GM10266 (cell line): Measurements from ENCODE around the gene MED12L.
A peak's percentile ranks its signal among the peaks of the same experiment; 100 is the strongest.

ENCODE experiments used
- DNase-seq: peaks from one replicate; pipeline ENCODE4 v3.0.0; 2012; ENCODE audit errors: extremely low spot score
- CTCF ChIP-seq: IDR thresholded peaks from 2 replicates; pipeline ENCODE4 v1.5.1; 2012; ENCODE audit warnings: mild to moderate bottlenecking, low read depth; ENCODE audit not compliant: control insufficient read depth, insufficient read depth; ENCODE audit errors: missing control alignments

The MED12L gene

GRCh38 chr3:151275091-151275490, 189.6 kb downstream of the MED12L start:
- no peak for DNase-seq
- no peak for TF ChIP-seq CTCF

- no peak for DNase-seq
- TF ChIP-seq CTCF = no peak
These were observed 190.7 kb downstream of the MED12L start for GRCh38 chr3:151276038-151276686.

- TF ChIP-seq CTCF = no peak
- no peak for DNase-seq
These were observed 191.2 kb downstream of the MED12L start for GRCh38 chr3:151276687-151277042.

- DNase-seq = no peak
- no peak for TF ChIP-seq CTCF
These were observed 192.8 kb downstream of the MED12L start, which contains the start of gene P2RY14 for GRCh38 chr3:151278230-151278629. TSS of gene P2RY14 (minus strand) at chr3:151278542. CDS start at chr3:151214316, 64,226 bp downstream.

DNA sequence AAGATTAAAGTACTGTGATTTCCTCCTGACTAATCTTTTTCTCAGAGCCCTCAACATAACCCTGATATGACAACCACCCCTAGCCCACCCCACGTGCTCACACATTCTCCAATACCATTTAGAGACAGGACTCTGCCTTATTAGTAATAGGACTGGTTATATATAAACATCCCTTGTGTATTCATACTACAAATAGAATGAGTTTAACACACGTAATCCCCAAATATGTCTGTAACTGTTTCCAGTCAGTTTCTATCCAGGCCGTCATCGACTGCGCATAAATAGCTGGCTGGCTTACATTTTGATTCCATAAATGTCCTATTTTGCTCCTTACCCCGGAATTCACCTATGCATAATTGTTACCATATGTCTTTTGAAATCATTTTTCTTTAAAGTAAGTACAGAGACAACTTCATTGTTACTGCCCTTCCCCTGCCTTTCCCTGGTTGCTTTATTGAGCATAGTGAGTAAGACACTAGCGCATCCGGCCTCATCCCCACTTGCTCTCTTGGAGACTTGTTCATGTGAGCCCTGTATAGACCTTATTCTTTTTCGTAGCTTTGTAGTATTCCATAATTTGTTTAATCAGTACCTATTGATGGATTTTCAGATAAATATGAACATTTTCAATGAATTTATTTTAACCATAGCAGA, 196.3 kb downstream of the MED12L start:
- no peak for DNase-seq
- no peak for TF ChIP-seq CTCF

GRCh38 chr3:151282921-151283320, 197.5 kb downstream of the MED12L start:
- DNase-seq = peak; percentile 36
- peak; percentile 48 for TF ChIP-seq CTCF

DNA sequence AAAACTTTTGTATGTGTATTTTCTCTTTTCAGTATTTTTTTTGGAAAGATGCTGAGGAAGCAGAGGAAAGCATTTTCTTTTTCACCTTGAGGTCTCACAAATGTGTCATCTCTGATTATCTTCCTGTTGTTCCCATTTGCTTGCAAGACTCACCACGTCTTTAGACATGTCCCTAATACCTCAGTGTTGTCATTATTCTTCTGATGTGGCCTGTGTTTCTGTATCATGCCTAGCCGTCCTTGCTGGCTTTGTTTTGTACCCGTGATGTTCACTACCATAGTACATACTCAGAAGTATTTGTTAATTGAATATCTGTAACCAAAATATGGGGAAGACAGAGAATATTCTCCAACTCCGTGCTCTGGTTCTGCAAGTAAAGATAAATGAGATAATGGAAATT, 197.9 kb downstream of the MED12L start:
- DNase-seq = no peak
- TF ChIP-seq CTCF = no peak
